Right renal cortex interstitium (tissue), 3 donors: ENCODE results near the gene CES4A. TPM values are rescaled to one million over a fixed set of nuclear protein-coding genes. Genes with fewer than 3 reads are reported as not detected.
A peak's percentile ranks its signal among the peaks of the same experiment; 100 is the strongest.

ENCODE experiments used
- DNase-seq, 3 donors: peaks; one replicate each; pipeline ENCODE4 v3.0.0-alpha.2; 2013; ENCODE audit warnings: low read depth in 3 of 3, low spot score in 2 of 3
- polyA plus RNA-seq, 3 donors: library from polyadenylated mRNA; unstranded; fragments of 120-200 nt; gene quantifications; one replicate each; pipeline ENCODE4 v1.2.1, GENCODE V29; 2013; ENCODE audit not compliant: insufficient read length in 3 of 3

CES4A gene
- polyA plus RNA-seq, 3 donors = 6.1 to 6.8 (median 6.7) TPM

- no peak for DNase-seq
Measured at GRCh38 chr16:67017810-67018488, 29.6 kb downstream of the CES4A start.

- DNase-seq = no peak
Measured at GRCh38 chr16:67019171-67019570, 30.8 kb downstream of the CES4A start.

- DNase-seq = no peak
Measured at GRCh38 chr16:67021321-67021720, 32.9 kb downstream of the CES4A start.

DNA sequence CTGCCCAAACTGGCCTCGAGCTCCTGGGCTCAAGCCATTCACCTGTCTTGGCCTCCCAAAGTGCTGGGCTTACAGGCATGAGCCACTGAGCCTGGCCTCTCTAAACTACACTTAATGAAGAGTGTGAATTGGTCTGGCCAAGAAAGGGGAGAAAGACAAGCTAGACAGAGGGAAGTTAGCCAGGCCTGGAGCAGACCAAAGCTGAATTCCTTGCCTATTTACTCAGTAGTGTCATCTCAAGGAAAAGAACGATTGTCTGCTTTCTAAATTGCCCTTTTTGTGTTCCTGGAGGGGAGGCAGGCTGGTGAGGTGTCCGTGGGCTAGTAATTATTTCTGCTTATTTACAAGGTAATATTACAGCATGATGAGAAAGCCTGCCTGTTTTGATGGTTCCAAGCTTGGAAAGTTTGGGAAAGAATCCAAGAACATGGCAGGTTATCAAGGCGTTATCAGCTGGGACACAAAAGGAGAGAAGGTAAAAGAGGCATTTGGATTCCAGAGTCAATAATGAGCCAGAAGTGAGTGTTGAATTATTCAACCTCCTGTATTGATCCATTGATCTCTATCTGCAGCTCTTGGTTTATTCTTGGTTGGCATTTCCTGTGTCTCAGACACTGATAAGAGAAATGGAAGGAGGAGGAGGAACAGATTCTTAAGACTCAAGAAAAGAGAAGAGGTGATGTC lies 34.3 kb downstream of the CES4A start:
- DNase-seq = no peak

DNA sequence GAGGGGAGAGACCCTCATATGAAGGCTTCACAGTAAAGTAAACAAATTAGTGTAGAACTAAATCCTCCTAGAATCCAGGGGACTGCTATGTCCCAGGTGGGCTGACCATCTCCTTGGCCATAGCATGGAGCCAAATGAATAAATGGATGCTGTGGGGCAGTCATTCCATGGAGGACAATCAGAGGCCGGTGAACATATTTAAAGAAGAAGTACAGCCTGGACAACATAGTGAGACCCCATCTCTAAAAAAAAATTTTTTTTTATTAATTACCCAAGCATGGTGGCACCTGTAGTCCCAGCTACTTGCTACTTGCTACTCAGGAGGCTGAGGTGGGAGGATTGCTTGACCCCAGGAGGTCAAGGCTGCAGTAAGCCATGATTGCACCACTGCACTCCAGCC lies 35.3 kb downstream of the CES4A start:
- no peak for DNase-seq

DNA sequence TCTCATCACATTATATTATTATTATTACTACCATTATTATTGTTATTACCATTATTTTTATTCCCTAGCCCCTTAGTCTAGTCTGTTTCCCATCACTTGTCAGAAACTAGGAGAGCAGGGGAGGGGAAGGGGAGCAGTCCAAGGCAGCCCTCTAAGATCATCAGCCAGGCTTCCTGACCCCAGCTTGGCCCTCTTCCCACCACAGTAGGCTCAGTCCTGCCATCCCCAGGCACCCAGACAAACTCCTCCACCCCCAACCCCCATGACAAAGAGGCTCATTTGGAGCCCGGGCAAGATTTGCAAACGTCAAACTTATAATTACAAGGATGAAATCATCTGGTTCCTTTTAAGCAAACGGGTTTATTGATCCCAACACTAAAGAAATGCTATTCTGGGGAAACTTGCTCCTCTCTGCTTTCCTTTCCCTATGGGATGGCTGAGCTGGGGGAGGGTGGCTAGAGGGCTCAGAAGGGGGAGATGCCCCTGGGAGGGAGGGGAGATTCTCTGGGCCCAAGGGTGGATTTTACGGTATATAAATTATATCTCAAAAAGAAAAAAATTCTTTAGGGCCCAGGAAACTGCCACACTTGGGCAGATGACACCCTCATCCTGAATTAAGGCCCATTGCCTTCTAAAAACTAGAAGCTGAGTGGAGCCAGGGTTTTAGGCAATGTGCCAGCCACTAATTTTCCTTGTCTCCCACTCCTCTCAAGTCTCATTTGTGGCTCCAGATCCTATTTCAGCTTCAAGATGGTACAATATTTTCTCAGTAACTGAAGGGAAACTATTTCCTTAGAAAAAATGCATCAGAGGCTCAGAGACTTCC lies 36.2 kb downstream of the CES4A start:
- no peak for DNase-seq

- DNase-seq = no peak
Measured at GRCh38 chr16:67025210-67025550, 36.8 kb downstream of the CES4A start.

DNA sequence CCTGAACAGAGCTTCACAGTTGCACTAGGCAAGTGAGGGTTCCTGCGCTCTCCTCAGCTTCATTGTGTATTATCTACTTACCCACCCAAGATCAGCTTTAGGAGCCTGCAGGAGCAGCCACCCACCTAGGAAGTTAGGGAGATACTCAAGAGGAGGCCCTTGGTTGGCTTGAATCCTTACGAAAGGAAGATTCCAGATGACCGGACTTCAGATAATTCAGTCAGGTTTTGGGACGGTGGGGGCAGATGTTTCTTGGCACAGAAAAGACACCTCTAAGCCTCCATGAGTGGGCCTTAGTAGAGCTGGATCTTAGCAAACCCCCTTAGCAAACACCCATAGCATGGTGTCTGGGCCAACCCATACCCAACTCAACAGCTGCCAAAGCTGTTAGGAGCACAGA lies 38.2 kb downstream of the CES4A start:
- DNase-seq = no peak

GRCh38 chr16:67027046-67027445 lies 38.7 kb downstream of the CES4A start:
- DNase-seq = no peak

DNA sequence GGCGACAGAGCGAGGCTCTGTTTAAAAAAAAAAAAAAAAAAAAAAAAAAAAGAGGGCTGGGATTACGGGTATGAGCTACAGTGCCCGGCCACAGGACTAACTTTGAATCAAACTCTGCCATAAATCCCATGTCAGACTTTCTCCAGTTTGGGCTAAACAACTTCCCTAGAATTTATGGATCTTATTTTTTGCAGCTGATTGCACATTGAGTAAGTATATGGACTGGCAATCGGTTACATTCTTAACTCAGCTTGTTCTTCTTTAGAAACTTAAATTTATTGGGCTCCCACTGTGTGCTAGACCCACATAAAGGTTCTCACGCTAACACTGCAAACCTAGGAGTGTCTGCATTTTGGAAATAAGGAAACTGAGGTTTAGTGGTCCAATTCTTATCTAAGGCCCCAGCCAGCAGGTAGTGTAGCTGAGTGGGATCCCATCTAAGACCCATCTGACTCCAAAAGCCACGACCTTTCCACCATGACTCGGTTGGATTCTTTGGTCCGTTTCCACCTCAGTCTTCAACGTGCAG lies 39.8 kb downstream of the CES4A start:
- no peak for DNase-seq

GRCh38 chr16:67028696-67029253 lies 40.4 kb downstream of the CES4A start, which contains the start of gene CBFB:
Gene CBFB (plus strand): TSS chr16:67029149. CDS start chr16:67029408, 259 bp downstream.
- DNase-seq = peak in 1 of 3 donors; percentile 75

GRCh38 chr16:67029254-67030096 lies 41.1 kb downstream of the CES4A start:
- no peak for DNase-seq

DNA sequence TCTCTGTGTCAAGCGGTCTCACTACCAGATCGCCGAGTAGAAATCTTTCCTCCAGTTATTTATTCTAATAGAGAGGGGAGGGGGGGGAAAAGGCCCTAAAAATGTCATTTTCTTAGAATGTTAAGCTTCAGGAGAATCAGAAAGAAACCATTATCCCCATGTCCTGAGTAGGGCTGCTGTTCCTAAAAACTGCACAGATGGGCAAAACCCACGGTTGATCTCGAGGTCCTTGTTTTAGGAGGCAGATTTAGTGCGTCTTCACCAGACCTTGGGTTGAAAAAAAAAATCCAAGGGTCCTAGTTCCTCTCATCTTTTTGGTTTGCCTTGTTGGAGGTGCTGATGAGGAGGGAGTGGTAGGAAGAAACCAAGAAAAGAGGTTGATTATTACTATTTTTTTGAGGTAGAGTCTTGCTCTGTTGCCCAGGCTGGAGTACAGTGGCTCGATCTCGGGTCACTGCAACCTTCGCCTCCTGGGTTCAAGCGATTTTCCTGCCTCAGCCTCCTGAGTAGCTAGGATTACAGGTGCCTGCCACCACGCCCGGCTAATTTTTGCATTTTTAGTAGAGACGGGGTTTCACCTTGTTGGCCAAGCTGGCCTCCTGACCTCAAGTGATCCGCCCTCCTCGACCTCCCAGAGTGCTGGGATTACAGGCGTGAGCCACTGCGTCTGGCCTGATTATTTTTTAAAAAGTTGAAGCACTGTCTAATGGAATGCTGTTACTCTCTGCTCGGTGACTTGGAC lies 42.0 kb downstream of the CES4A start:
- DNase-seq = no peak

DNA sequence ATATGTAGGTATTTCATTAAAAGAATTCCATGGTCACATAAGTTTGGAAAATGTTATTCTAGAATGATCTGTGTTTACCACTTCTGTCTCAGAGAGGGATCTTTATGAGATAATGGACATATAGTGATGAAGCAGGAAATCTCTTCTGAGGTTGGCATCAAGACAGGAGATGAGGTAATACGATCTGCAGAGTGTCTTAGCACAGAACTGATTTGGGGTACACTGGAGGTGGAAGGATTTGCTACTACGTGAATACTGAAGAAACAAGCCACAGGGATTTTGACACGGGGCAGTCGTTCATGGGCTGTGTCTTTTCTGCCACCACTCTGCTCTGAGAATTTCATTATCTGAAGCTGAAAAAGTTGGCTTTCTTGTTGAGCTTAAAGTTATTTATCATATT lies 46.1 kb downstream of the CES4A start:
- no peak for DNase-seq

DNA sequence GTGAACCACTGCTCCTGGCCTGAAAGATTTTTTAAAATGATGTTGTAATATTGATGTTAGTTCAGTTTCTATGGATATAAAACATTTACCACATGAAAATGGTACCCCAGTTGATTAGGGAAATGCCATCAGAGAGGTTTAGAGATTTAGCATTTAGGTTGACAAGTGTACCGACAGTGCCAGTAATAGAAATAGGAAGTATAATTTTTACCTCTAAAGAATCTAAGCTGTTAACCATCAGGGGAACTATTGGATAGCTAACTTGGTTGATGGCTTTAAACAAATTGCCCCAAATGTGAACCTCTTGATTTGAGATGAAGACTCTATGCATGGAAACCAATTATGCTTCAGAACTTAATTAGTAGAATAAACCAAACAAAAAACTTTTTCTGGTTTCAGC lies 47.0 kb downstream of the CES4A start:
- DNase-seq = no peak

DNA sequence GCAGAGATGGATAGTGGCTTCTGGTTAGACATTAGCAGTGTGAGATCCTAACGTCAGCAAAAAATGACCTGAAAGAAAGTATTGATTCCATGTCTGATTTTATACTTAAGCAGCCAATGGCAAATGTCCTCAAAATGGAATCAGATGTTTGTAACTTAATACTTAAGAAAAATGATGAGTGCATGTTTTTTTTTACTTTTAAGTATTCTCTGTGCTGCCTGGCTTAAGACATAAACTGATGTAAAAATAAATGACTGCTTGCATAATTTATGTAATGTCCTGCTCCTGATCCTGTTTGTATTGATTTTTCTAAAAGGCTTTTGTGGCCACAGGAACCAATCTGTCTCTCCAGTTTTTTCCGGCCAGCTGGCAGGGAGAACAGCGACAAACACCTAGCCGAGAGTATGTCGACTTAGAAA lies 47.9 kb downstream of the CES4A start:
- DNase-seq = no peak

- DNase-seq = no peak
Measured at GRCh38 chr16:67039260-67040020, 51.1 kb downstream of the CES4A start.

GRCh38 chr16:67040166-67040565 lies 51.8 kb downstream of the CES4A start:
- no peak for DNase-seq

- no peak for DNase-seq
Measured at GRCh38 chr16:67040906-67041305, 52.5 kb downstream of the CES4A start.
